K562 (cell line): ENCODE measurements around the gene SFPQ. TPM values are rescaled to one million over a fixed set of nuclear protein-coding genes. Genes with fewer than 3 reads are reported as not detected.

Experiments
- ADNP ChIP-seq: fragments of 200-800 bp; sonication (Bioruptor generic); IDR thresholded peaks from 2 replicates; pipeline ENCODE4 v1.6.1; 2016; ENCODE audit warnings: missing genetic modification characterization, missing compliant biosample characterization
- HDAC8 ChIP-seq: fragments of 450-650 bp; IDR thresholded peaks from 2 replicates; pipeline ENCODE4 v1.6.1; 2016; ENCODE audit warnings: mild to moderate bottlenecking, missing genetic modification characterization, moderate library complexity, missing compliant biosample characterization
- JUN ChIP-seq, 2 experiments: sonication (generic) in 1 of 2; formaldehyde crosslinking in 1 of 2; IDR thresholded peaks; 2 replicates each; pipeline versions ENCODE4 v1.6.1 to v1.8.0; 2012 to 2022; ENCODE audit warnings: borderline replicate concordance in 2 of 2, mild to moderate bottlenecking in 2 of 2, improper control_type of control experiment in 1 of 2, low read depth in 1 of 2, low read length in 1 of 2, missing genetic modification reagents in 1 of 2
- RBFOX2 ChIP-seq: fragments of 200-400 bp; formaldehyde crosslinking; IDR thresholded peaks from 2 replicates; pipeline ENCODE4 v1.6.1; 2017; ENCODE audit warnings: low read depth, mild to moderate bottlenecking, low read length, moderate library complexity
- SAFB ChIP-seq: fragments of 200-400 bp; formaldehyde crosslinking; IDR thresholded peaks from 2 replicates; pipeline ENCODE4 v1.6.1; 2017; ENCODE audit warnings: low read depth, low read length, borderline replicate concordance
- SETDB1 ChIP-seq: IDR thresholded peaks from one replicate; pipeline ENCODE4 v1.6.1; 2012; ENCODE audit warnings: low read length, control low read depth, inconsistent platforms
- TAF15 ChIP-seq: fragments of 200-400 bp; formaldehyde crosslinking; IDR thresholded peaks from 2 replicates; pipeline ENCODE4 v1.6.1; 2017; ENCODE audit warnings: mild to moderate bottlenecking, low read depth, low read length, moderate library complexity
- ZNF239 ChIP-seq: fragments of 250-450 bp; sonication (Bioruptor Pico); IDR thresholded peaks from 2 replicates; pipeline ENCODE4 v1.4.0; 2020; ENCODE audit warnings: mild to moderate bottlenecking
- ZNF274 ChIP-seq: IDR thresholded peaks from 2 replicates; pipeline ENCODE4 v1.6.1; 2011; ENCODE audit warnings: low read depth, mild to moderate bottlenecking, low read length, moderate library complexity, borderline replicate concordance
- ZNF551 ChIP-seq: fragments of 250-450 bp; sonication (Bioruptor Pico); IDR thresholded peaks from 2 replicates; pipeline ENCODE4 v1.5.0; 2021; ENCODE audit warnings: mild to moderate bottlenecking, moderate library complexity
- ZNF717 ChIP-seq: fragments of 250-450 bp; sonication (Bioruptor Pico); IDR thresholded peaks from 2 replicates; pipeline ENCODE4 v1.5.0; 2021
- polyA plus RNA-seq, 8 experiments: library from polyadenylated mRNA; depleted of rRNA in 4 of 8; stranded (reverse) in 5 of 8; unstranded in 3 of 8; fragments of >200 nt; fragmentation: Nextera tagmentation in 2 of 8; fragmentation: Illumina TruSeq in 1 of 8; extraction: Ambion mirVana in 2 of 8; extraction: Trizol in 1 of 8; gene quantifications; 2 replicates each; pipeline versions ENCODE4 v1.2.1 to v1.2.3, GENCODE V29; 2011 to 2014; ENCODE audit warnings: inconsistent platforms in 1 of 8, missing spikeins in 1 of 8
- total RNA-seq, 7 experiments: library from RNA; depleted of rRNA in 6 of 7; stranded (reverse); fragments of >200 nt in 6 of 7; fragmentation: Illumina TruSeq in 2 of 7; extraction: Trizol in 2 of 7; gene quantifications; 2 replicates each; pipeline versions ENCODE4 v1.2.1 to v1.2.3, GENCODE V29; 2011 to 2021; ENCODE audit warnings: low replicate concordance in 1 of 7
- TF ChIP-seq, protein P1 (sequence below): sonication (generic); formaldehyde crosslinking; IDR thresholded peaks from 2 replicates; pipeline ENCODE4 v1.8.0; 2022; ENCODE audit warnings: mild to moderate bottlenecking, missing genetic modification reagents, borderline replicate concordance
- TF ChIP-seq, protein P2 (sequence below): sonication (generic); formaldehyde crosslinking; IDR thresholded peaks from 2 replicates; pipeline ENCODE4 v1.8.0; 2022; ENCODE audit warnings: missing genetic modification reagents, mild to moderate bottlenecking, moderate library complexity, borderline replicate concordance
- TF ChIP-seq, protein P3 (sequence below): fragments of 200-600 bp; sonication (generic); IDR thresholded peaks from one replicate; pipeline ENCODE4 v1.6.1; 2012; ENCODE audit warnings: mild to moderate bottlenecking, low read depth, low read length, inconsistent platforms

Gene SFPQ
- total and polyA plus RNA-seq, 9 of the 15 experiments (the other 6 are each of a cell fraction or from before 2014, with no cell fraction given), result 69.7 to 562 (median 399) TPM

DNA sequence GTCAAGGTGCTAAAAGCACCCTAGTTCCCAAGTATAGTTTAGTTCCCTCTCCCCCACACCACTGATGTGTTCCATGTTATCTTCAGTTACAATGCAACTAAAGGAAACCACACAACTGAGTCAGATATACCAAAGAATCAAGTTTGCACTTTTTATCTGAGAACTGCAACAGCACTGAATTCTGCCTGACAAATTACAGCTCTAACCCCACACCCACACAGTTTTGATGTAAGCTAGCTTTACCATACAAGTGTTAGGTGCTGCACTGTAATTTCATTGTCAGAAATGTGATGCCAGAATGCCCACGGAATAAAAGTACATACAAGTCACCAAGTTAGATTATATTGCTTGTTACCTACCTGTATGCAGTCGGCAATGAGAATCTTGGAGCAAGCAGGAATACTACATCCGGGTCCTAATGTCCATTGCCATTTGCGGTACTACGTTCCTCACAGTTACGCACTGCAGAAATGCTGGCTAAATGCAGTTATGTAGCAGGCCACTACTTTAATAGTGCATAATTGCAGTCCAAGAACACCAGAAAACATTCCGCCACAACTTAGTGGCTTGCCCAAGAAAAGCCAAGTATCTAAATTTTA, 12.1 kb downstream of the SFPQ start (continued):
- TF ChIP-seq, protein P1, sequence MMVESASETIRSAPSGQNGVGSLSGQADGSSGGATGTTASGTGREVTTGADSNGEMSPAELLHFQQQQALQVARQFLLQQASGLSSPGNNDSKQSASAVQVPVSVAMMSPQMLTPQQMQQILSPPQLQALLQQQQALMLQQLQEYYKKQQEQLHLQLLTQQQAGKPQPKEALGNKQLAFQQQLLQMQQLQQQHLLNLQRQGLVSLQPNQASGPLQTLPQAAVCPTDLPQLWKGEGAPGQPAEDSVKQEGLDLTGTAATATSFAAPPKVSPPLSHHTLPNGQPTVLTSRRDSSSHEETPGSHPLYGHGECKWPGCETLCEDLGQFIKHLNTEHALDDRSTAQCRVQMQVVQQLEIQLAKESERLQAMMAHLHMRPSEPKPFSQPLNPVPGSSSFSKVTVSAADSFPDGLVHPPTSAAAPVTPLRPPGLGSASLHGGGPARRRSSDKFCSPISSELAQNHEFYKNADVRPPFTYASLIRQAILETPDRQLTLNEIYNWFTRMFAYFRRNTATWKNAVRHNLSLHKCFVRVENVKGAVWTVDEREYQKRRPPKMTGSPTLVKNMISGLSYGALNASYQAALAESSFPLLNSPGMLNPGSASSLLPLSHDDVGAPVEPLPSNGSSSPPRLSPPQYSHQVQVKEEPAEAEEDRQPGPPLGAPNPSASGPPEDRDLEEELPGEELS (CRISPR knock-in tag), result no peak
- no peak for TF ChIP-seq SETDB1
- no peak for TF ChIP-seq ADNP (tag)
- TF ChIP-seq, protein P2, sequence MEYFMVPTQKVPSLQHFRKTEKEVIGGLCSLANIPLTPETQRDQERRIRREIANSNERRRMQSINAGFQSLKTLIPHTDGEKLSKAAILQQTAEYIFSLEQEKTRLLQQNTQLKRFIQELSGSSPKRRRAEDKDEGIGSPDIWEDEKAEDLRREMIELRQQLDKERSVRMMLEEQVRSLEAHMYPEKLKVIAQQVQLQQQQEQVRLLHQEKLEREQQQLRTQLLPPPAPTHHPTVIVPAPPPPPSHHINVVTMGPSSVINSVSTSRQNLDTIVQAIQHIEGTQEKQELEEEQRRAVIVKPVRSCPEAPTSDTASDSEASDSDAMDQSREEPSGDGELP, result no peak
- no peak for TF ChIP-seq SAFB
- no peak for TF ChIP-seq ZNF551 (CRISPR knock-in tag)
- TF ChIP-seq, protein P3, sequence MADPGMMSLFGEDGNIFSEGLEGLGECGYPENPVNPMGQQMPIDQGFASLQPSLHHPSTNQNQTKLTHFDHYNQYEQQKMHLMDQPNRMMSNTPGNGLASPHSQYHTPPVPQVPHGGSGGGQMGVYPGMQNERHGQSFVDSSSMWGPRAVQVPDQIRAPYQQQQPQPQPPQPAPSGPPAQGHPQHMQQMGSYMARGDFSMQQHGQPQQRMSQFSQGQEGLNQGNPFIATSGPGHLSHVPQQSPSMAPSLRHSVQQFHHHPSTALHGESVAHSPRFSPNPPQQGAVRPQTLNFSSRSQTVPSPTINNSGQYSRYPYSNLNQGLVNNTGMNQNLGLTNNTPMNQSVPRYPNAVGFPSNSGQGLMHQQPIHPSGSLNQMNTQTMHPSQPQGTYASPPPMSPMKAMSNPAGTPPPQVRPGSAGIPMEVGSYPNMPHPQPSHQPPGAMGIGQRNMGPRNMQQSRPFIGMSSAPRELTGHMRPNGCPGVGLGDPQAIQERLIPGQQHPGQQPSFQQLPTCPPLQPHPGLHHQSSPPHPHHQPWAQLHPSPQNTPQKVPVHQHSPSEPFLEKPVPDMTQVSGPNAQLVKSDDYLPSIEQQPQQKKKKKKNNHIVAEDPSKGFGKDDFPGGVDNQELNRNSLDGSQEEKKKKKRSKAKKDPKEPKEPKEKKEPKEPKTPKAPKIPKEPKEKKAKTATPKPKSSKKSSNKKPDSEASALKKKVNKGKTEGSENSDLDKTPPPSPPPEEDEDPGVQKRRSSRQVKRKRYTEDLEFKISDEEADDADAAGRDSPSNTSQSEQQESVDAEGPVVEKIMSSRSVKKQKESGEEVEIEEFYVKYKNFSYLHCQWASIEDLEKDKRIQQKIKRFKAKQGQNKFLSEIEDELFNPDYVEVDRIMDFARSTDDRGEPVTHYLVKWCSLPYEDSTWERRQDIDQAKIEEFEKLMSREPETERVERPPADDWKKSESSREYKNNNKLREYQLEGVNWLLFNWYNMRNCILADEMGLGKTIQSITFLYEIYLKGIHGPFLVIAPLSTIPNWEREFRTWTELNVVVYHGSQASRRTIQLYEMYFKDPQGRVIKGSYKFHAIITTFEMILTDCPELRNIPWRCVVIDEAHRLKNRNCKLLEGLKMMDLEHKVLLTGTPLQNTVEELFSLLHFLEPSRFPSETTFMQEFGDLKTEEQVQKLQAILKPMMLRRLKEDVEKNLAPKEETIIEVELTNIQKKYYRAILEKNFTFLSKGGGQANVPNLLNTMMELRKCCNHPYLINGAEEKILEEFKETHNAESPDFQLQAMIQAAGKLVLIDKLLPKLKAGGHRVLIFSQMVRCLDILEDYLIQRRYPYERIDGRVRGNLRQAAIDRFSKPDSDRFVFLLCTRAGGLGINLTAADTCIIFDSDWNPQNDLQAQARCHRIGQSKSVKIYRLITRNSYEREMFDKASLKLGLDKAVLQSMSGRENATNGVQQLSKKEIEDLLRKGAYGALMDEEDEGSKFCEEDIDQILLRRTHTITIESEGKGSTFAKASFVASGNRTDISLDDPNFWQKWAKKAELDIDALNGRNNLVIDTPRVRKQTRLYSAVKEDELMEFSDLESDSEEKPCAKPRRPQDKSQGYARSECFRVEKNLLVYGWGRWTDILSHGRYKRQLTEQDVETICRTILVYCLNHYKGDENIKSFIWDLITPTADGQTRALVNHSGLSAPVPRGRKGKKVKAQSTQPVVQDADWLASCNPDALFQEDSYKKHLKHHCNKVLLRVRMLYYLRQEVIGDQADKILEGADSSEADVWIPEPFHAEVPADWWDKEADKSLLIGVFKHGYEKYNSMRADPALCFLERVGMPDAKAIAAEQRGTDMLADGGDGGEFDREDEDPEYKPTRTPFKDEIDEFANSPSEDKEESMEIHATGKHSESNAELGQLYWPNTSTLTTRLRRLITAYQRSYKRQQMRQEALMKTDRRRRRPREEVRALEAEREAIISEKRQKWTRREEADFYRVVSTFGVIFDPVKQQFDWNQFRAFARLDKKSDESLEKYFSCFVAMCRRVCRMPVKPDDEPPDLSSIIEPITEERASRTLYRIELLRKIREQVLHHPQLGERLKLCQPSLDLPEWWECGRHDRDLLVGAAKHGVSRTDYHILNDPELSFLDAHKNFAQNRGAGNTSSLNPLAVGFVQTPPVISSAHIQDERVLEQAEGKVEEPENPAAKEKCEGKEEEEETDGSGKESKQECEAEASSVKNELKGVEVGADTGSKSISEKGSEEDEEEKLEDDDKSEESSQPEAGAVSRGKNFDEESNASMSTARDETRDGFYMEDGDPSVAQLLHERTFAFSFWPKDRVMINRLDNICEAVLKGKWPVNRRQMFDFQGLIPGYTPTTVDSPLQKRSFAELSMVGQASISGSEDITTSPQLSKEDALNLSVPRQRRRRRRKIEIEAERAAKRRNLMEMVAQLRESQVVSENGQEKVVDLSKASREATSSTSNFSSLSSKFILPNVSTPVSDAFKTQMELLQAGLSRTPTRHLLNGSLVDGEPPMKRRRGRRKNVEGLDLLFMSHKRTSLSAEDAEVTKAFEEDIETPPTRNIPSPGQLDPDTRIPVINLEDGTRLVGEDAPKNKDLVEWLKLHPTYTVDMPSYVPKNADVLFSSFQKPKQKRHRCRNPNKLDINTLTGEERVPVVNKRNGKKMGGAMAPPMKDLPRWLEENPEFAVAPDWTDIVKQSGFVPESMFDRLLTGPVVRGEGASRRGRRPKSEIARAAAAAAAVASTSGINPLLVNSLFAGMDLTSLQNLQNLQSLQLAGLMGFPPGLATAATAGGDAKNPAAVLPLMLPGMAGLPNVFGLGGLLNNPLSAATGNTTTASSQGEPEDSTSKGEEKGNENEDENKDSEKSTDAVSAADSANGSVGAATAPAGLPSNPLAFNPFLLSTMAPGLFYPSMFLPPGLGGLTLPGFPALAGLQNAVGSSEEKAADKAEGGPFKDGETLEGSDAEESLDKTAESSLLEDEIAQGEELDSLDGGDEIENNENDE, result no peak
- TF ChIP-seq HDAC8, result no peak
- no peak for TF ChIP-seq ZNF717 (CRISPR knock-in tag)
- TF ChIP-seq JUN (IDR thresholded peaks at IDR 0.05; ENCODE audit: borderline replicate concordance, low read depth, low read length), result no peak
- TF ChIP-seq JUN (CRISPR knock-in tag; IDR thresholded peaks at IDR 0.05; ENCODE audit: borderline replicate concordance), result no peak
- TF ChIP-seq RBFOX2, result no peak
- no peak for TF ChIP-seq ZNF239 (CRISPR knock-in tag)
- no peak for TF ChIP-seq TAF15
- TF ChIP-seq ZNF274, result no peak
